DMS 273 (cell line): Measurements from ENCODE around the gene COL6A3.
"Not testable (repeated sequence)": the region's sequence is repeated elsewhere in the genome, so short reads cannot be mapped to it uniquely, and the experiment has no call there.

Experiments
- DNase-seq: peaks from one replicate; lab custom pipeline; 2025; ENCODE audit not compliant: unreplicated experiment; lab: John Stamatoyannopoulos, UW

Gene COL6A3

DNA sequence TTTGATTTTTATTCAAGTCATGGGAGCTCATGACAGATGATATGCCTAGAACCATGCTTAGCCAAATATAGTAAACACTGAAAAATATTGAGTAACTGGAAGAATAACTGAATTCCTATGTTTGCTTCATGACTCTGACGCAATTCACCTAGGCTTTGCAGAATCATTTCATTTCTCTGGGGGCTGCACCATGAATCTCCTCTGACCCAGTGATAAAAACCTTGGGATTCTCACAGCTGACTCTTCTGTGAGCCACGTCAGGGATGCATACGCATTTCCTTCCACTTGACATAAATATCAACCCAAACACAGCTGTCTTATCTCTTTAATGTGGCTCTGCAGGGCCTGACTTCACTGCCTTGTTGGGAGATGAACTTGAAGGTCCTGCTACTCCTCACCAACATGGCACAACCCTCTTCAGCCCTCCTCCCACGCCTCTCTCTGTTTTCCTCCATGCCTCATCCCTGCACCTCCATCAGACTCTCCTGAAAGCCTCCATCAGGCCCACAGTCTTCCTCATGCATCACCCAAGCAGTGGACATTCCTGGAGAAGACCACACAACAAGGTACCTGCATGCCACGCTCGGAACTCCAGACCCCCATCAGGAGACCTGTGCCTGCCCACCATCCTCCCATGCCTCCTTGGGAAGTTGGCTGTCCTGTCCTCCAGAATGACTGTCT lies 29.8 kb downstream of the COL6A3 start:
- DNase-seq = no peak

DNA sequence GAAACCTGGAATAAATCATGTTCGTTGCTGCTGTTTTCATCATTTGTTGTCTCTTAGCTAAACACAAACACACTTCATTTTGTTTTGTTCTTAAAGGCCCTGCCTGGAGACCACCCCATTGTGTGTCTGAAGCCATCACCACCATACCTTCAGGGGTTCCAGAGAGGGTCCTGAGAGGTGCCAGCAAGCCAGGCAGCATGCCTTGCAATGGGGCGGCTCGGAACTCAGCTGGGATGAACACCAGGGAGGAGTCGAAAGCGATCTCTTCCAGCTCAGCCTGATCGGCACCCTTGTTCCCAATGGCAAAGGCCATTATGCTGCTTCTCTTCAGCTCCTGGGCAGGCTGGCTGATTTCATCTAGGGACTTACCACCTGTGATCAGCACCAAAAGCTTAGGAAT lies 33.2 kb downstream of the COL6A3 start:
- DNase-seq = no peak

DNA sequence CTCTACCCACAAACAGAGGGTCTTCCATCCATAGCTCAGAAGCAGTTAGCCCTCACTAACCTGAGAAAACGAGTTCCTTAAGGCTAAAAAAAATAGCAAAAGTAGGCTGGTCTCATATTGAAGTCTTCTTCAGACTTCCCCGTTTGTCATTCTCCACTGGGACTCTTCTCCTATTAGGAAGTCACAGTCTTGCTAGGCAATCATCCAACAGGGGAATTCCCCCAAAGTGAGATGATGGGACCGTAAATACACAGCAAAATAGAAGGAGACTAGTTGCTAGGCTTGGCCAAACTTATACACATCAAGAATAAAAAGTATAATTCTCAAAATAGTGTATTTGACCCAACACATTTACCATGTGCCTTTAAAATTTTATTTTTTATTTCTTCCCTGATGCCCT lies 34.3 kb downstream of the COL6A3 start:
- no peak for DNase-seq

DNA sequence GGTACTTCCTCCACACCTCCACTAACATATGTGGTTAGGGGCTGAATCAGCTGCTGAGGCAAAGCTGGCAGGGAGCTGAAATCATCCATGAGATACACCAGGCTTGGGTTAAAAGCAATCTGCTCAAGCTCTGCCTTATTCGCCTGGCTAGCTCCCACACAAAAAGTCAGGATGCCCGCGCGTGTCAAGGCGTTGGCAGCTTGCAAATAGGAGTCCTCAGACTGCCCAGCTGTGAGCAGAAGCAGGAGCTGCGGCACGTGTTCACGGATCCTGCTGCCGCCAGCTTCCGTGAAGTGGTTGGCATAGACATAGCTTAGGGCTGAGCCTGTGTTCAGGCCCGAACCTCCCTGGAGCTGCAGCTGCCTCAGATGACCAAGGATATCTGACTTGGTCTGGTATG lies 35.3 kb downstream of the COL6A3 start:
- DNase-seq = no peak

DNA sequence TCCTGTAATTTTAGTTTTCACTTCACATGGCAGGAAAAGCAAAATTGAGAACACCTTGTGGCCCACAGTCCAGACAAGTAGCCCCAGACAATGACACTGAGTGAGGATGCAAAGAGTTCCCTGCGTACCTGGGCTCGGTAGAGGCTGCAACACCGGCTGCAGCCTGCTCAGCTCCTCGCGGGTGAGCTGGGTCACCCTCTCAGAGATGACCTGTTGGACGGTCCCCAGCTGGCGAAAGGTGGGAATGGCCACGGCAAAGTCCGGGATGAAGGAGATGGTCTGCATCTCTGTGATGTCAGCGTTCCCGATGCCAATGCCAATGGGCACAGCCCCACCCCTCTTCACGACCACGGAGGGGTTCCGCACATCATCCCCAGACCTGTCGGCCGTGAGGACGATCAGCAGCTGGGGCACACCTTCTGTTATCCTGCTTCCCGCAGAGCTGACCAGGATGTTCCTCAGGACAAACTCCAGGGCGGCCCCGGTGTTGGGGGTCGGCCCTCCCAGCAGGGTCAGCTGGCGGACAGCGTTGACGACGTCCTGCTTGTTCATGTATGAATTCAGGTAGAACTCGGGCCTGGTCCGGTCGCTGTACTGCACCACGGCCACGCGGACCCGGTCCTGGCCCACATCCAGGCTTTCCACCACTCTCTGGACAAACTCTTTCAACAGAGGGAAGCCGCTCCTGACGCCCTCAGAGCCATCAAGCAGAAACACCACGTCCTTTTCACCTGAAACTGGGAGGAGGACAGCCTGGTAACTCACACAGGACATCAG lies 39.5 kb downstream of the COL6A3 start:
- no peak for DNase-seq

DNA sequence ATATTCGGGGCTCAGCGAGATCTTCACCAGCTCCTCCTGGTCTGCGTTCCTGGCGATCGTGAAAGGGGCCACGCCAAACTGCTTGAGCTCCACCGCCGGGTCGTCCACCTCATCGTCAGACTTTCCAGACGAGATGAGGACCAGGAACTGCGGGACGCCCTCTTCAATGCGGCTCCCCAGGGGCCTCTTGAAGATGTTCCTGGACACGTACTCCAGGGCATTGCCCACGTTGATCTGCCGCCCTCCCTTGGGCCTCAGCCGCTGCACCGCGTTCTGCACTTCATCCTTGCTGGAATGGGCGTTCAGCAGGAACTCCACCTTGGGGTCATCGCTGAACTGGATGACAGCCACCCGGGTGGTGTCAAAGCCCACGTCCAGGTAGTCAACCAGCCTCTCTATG lies 42.1 kb downstream of the COL6A3 start:
- DNase-seq = no peak

DNA sequence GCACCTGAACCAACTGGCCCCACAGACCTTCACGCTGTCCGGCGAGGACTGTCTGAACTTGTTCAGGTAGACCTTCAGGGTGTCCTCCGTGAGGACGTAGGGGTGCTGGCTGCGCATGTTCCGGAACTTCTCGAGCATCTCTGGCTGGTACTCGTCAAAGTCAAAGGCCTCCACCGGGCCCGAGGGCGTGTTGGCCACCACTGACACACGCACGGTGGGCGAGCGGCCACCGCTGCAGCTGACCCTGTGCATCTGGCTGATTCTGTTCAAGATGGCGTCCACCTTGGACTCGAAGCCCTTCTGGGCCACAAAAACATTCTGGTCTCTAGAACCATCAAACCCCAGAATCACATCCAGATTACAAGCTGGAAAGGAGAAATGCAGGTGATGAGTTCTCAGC lies 48.3 kb downstream of the COL6A3 start:
- no peak for DNase-seq

DNA sequence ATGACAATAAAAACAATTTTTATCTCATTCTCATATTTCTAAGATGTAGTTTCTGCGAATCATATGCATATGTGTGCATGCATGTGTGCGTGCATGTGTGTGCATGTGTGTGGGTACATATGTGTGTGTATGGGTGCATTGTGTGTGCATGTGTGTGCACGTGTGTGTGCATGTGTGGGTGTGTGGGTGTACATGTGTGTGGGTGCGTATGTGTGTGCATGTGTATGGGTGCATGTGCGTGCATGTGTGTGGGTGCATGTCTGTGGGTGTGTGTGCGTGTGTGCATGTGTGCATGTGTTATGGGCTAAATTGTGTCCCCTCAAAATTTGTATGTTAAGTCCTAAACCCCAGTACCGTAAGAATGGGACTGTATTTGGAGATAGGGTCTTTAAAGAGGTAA lies 49.3 kb downstream of the COL6A3 start:
- no peak for DNase-seq

DNA sequence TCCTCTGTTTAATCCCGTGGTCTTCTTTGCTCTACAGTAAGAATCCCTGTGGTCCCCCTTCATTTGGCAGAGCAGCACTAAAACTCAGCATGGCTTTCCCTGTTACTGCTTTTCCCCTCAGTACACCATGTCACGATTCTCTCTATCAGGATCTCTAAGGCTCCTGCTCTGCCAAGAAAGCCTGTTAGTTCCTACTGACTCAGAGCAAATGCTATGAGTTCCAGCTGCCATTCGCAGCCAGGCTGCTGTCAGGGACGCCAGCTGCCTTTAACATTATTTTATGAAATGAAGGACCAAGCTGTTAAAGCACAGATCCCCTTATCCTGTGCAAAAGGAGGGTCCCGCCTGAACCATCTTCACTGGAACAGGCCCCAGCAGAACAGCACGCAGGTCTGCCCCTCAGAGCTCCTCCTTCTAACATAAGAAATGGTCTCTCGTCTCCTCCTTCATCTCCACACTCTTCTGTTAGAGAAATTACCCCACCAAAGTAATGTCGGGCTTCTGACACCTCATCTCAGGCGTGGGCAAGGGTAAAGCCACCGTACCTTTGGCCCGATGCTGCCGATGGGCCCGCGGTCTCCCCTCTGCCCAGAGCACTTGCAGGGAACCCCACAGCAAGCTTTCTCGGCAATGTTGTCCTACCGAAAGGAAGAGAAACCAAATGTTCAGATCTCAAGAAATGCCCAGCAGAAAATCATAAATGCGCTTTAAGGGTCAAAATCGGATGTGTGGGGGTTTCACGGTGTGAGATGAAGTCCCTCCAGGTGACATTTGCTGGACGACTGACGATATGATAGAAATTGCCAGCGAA lies 52.6 kb downstream of the COL6A3 start:
- DNase-seq = no peak

DNA sequence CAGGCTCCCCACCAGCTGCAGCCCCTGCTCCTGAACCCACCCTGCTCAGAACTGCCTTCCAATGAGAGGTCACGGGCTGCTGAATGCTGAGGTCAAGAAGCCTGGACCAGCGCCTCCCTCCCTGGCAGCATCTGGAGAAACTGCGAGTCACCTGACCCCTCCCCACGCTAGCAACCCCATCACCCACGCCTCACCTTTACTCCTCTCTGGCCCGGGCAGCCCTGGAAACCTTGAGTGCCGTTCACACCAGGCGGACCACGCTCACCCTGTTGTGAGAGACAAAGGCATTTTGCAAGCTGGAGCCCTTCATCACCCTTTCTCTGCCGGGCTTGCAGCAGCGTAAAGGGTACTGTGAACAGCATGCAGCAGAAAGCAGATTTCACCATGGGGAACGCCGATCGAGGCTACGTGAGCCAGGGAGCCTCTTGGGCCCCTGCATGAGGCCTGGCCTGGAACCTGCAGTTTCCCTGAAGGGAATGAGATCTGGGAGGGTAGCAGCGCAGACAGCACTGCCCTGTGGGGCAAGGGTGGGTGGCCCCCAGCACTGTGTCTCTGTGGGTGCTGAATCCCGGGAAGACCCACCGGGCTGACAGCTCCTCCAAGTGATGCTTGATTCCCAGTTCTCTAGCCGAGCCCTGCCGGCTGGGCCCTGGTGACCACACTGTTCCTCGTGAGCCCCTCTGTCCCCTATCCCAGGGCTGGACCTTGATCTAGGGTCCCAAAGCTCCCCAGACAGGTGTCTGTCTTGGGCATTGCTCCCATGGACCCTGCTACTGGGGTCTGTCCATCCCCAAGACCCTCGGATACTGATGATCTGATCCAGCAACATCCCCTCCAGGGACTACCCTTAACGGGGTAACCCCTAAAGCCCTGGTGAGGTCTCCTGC lies 53.8 kb downstream of the COL6A3 start:
- DNase-seq = no peak

DNA sequence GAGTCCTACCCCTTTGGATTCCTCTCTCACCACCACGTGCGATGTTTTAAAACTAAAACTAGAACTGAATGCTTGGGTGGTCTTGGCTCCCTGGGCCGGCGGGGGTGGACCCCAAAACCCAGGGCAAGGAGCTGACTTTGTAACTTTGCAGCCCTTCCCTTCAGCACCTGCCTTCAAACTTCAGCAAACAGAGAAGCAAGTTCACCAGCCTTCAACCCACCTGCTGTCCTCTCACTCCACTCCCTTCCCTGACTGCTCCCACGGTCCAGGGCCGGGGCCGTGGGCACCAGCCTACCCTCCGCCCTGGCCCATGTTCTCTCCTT lies 54.5 kb downstream of the COL6A3 start:
- DNase-seq = no peak

DNA sequence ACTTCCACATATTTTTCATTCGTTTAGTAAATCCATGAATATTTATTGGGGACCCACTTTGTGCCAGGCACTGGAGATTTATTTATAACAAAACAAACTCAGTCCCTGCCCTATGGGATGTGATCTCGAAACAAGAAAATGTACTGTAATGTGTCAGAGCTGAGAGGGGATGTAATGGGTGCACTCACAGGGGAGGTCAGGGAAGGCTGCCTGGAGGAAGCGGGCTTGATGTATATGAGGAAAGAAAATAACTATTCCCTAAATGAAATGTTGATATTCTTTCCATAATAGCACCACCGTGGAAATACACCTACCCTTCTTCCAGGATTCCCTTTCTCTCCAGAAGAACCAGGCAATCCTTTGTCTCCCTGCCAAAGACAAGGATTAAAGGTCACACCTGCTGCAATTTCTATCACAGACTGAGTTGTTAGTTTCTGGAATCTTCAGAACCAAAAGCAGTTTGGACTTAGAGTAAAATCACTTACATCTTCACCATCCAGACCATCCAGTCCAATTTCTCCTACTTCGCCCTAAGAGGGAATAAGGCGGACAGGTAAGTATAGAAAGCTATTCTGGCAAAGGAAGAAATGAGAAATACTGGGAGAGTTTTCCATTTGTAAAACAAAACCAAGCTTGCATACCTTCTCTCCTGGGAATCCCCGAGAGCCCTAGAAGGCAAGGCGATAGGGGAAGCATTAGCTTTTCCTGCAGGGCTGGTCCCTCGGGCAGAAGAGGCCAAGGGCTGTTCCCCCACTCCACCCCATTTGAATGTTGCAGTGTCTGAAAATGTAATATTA lies 55.0 kb downstream of the COL6A3 start:
- no peak for DNase-seq

DNA sequence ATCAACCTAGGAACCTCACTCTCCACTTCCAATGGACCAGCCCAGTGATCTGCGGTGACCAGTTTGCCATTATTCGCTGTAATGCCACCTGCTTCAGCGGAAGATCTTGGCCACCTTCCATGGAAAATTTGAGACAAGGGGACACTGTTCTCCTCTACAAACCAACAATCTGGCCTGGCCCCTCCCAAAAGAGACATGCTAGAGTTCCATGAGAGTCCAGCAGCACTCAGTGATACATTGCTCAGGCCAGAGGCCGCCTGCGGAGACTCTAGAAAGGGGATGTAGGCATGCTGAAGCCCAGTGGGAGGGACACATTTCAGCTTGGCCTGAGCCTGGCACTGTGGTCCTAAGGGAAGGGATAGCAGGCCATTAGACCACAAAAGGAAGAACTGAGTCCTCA lies 58.3 kb downstream of the COL6A3 start:
- DNase-seq = no peak

DNA sequence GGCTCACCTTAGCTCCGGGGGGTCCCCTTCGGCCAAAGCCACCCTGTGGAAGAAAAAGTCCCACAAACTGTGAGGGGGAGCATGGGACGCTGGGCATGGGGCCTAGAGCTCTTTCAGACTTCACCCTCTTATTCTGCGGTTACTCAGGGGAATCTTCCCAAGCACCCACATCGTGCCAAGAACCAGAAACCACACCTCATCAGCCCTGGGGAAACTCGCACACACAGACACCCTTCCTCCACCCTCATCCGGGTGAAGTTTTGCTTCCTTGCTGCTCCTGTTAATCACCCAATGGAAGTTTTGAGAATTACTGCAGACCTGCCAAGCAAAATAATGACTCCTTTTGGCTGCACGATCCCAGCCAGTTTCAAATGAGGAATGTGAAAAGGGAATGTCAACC lies 59.1 kb downstream of the COL6A3 start:
- DNase-seq = no peak

DNA sequence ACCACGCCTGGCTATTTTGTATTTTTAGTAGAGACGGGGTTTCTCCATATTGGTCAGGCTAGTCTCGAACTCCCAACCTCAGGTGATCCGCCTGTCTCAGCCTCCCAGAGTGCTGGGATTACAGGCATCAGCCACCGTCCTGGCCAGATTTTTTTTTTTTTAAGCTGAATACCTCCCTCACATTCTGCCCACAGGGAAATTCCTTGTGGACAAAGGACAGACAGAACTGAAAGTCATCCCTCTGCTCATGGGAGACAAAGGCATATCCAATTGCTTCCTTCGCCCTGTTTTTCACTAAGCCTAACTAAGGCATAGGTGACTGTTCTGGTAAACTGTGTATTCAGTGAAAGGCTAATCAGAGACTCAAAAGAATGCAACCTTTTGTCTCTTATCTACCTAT lies 59.8 kb downstream of the COL6A3 start:
- DNase-seq = not testable (repeated sequence)

DNA sequence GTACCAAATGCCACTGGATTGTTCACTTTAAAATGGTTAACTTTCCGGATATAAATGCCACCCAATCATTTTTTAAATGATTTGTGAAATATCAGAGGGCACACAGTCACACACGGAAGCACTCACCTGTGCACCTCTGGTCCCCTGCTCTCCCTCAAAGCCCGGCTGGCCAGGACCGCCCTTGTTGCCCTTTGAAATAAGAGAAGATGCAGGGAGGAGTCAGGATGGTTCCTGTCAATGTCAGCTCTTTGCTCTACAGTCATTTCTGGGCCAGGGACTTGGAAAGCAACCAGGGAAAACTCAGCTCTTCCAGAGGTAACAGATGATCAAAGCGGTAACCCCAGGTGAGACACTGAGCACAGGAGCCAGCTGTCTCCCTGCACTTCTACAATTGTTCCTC lies 60.7 kb downstream of the COL6A3 start:
- no peak for DNase-seq

DNA sequence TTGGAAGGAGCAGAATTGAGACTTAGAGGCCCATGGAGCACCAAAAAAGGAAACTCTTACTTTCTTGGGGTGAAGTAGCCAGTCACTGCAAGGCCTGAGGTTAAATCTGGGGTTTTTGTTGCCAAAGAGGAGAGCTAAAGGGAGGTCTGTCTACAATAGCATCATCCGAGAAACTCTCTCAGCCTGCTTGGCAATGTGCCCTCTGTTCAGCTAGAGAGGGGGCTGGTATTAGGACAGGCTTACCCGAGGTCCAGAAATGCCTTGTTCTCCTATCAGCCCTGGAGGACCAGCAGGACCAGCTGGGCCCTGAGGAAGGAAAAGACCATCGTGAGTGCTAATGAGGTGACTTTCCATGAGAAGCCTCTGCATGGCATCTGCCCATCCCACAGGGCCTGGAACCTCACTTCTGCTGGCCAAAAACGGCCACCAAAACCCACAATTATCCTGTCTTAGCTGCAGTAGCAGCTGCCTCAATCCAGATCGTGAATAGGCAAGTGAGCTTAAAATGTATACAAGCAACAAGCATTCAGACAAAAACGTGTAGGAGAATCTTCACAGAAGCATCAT lies 61.6 kb downstream of the COL6A3 start:
- no peak for DNase-seq

DNA sequence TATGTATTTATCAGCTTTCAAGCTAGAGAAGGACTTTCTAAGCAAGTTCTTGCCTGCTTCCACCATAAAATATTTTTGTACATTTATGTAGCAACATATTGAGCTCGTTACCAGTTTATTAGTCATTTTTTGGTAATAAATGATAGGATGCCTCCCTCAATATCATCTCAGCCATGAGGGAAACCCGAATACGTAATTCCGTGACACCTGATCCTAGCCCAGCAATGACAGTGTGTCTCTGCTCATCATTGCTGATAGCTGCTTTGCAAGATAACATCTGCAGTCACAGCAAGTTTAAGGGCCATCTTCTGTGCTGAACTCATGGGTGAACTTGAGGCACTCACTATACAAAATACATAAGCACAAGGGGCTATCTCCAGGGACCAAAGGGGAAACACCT lies 62.2 kb downstream of the COL6A3 start:
- DNase-seq = no peak

DNA sequence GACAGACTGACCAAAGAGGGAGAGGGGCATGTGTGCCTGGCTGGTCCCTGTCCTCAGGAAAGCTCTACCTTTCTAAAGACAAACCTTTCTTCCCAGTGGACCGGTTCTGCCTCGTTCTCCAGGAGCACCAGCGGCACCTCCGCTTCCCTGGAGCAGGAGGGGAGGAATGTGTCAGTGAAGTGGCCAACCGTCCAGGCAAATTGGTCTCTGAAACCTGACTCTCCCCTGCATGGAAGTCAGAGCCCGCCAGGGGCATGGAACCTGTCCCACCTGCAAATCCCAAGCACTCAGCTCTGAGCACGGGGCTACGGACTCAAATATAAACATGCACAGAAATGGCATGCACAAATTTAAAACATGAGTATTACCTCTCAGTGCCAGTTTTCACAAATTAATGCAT lies 62.9 kb downstream of the COL6A3 start:
- no peak for DNase-seq

DNA sequence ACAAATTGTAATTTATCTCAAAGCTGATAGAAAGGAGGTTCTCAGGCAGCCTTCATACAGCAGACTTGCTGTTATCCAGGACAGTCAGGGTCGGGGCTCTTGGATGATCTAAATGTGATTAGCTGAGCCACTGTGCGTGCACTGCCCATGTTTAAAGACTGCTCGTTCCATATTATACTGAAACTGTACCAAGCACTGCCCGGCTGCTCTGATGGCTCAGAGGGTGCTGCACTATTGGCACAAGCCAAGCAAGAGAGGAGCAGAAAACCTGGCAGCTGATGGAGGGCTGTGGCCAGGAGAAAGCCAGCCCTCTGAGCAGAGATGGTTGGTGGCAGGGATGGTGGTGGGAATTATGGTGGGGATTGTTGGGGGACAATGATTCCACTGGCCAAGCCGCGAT lies 63.4 kb downstream of the COL6A3 start:
- no peak for DNase-seq
